Activated CD4-positive, CD25-positive, alpha-beta regulatory T cell treated with anti-CD3 and anti-CD28 coated beads, Interleukin-2, amount 50 U/mL, for 16 hours (primary cell): Measurements from ENCODE around the gene TXNDC8.

Experiments
- DNase-seq: peaks from one replicate; pipeline ENCODE4 v3.0.0-alpha.2; 2020; ENCODE audit warnings: low read depth, low spot score

TXNDC8 gene

DNA sequence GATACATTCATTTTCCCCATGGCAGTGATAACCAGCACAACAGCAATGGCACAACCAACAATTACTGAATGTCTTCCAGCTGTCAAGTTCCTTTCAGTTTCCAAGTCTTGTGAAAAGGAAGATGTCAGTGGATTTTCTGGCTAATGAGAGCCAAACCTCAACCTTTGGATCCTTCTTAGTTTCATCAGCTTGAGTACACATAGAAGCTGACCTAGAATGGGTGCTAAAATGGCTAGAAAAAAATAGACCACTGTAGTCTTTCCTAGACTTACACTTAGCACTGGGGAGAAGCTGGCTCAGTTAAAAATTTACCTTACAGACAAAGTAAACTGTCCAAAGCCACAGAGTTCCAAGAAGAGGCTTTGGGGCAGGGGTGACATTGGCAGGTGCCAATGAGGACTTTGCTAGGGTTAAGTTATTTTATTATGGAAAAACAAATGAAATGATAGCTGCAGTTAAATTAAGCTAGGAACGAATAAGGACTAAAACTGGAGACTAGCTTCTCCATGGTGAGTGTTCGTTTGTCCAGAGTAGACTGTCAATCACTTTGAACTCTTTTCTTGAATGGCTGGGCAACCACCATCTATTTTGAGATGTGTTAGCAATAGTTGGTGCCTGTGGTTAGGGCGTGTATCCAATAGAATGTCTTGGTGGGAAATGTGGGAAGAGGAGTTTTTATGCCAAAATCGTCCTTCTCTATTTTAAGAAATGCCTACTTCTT is 55.5 kb downstream of the TXNDC8 start:
- DNase-seq, result no peak

DNA sequence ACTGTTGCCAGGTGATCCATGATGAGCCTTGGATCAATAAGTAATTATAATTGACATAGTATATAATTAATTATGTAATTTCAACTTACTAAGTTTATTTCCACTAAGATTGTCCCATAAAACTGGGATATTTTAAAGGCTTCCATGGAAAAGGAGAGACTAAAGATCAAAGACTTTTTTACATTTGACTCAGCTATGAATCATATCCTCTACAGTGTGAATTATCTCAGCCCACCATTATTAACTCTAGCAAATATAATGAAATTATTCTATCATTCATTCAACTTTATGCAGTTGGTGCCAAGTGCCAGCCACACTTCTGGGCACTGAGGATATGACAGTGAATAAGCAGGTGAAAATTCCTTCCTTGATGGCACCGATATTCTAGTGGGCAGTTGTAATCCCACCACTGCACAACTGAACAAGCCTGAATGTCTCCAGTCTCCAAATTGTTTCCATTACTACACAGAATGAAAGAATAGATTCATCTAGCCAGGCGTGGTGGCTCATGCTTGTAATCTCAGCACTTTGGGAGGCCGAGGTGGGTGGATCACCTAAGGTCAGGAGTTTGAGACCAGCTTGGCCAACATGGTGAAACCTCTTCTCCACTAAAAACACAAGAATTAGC is 59.5 kb downstream of the TXNDC8 start:
- DNase-seq, result no peak

DNA sequence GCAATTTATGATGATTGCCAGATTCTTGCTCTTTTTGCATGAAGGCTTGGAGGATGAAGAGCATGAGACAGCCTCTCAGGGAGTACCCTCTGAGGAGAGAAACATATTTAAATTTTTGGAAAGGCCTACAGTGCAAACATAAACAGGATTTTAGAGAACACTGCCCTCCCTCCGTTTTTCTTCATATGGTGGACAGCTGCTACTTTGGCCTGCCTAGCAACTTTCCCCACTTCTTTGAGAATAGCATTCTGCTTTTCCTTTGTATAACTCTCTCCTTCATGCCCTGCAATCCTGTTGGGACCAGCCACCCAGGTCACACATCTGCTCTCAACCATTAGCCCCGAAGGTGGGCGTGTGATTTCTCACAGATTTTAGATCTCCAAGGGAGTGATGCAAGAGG is 60.9 kb downstream of the TXNDC8 start:
- DNase-seq, result no peak

DNA sequence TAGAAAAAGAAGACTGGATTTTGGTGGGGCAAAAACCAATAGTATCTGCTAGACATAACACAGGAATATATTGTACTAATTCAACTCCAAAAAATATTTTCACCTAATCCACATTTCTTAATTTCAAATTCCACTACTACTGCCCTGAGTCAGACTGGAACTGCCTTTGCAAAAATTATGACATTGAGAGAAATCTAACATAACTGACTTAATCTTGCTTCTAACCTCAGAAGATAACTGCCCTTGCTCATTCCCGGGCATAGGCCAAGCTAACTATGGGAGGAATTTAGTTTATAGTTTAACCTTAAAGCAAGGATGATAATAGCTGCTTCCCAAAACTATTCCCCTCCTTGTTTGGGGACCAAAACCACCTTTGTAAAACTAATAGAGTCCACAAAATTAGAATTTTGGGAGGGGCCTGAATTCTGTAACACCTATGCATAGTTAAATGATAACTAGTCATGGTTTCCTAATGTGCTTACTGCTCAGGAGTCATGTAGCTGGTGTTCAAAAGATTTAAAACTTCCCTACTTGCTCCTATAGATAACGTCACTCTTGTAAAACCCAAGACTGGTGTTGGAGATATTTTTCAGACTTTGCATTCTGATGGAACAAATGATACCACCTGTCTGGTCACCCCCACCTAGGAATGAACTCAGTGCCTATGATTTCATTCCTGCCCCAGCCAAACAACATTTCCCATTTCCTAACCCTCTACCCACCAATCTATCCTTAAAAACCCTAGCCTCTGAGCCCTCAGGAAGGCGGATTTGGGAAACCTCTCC is 67.3 kb downstream of the TXNDC8 start:
- DNase-seq, result no peak

DNA sequence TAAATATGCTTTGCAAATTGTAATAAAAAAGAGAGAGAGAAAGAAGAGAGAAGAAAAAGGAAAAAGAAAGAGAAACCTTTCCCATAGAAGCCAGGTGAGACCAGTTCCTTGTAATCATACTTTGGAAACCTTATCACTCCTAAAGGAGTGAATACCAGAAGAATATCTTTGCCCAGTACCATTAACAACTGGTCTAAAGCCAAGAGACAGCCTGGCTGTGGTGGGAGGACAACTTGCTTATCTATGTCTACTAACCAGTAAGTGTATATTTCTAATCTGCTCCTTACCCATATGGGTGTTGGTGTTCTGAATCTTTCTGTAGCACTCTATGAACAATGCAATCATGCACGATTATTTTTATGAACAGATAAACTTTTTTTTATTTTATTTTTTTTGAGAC is 70.9 kb downstream of the TXNDC8 start:
- DNase-seq, result no peak

DNA sequence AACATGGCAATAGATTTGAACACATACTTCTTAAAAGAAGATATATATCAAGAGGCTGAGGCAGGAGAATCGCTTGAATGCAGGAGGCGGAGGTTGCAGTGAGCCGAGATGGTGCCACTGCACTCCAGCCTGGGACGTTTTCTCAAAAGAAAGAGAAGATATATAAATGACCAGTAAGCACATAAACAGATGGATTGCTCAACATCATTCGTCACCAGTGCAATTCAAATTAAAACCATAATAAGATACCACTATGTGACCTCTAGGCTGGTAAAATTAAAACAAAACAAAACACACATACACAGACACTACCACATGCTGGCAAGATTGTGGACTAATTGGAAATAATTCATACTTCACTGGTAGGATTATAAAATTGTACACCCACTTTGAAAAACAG is 76.0 kb downstream of the TXNDC8 start:
- no peak for DNase-seq

DNA sequence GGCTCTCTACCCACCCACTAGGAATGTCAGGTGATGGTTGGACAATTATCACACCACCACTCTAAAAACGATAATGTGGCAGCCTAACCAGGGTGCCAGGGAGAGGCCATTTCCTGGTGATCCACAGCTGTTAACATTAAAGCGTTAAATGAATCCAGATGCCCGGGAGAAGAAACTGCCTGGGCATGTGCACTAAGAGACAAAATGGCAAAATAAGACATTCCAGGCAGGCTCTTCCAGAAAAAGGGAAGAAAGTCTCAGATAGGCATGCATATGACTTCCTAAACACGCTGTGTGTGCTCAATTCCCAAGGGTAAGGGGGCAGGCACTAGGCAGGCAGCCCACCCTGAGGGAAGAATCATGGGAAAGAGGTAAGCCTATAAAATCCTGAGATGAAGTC is 76.8 kb downstream of the TXNDC8 start:
- DNase-seq, result no peak

DNA sequence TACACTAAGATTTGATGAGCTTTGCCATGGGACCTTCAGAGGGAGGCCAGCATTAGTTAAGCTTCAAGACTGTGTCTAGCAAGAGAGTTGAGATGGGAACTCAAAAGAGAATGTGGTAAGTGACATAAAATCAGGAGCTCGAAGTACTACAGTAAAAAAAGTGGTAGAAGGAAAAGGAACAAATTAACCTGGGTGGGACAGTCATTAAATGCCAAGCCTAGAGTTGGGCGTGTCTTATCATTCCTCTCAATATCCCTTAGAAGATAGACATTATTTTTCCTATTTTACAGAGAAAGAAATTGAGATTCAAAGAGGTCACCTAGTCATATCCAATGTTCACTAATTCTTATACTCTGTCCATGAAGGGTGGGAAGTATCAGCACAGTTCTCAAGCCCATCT is 78.1 kb downstream of the TXNDC8 start:
- DNase-seq, result no peak

DNA sequence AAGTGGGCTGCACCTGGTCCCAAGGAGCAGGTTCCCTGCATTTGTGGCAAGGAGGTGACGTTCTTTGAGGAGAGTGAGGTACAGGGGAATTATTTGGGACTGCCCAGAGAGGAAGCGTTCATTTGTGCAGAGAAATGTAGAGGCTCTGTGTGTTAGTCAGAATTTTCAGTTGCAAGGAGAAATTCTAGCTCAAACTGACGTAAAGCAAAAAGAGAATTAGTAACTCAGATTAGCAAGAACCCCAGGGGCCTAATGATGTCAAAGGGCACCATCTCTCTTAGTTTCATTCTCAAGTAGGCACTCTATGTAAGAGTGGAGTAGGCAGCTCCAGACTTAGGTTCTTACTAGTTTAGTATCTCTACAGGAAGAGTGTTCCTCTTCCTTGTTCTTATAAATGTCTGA is 79.0 kb downstream of the TXNDC8 start:
- DNase-seq, result no peak

DNA sequence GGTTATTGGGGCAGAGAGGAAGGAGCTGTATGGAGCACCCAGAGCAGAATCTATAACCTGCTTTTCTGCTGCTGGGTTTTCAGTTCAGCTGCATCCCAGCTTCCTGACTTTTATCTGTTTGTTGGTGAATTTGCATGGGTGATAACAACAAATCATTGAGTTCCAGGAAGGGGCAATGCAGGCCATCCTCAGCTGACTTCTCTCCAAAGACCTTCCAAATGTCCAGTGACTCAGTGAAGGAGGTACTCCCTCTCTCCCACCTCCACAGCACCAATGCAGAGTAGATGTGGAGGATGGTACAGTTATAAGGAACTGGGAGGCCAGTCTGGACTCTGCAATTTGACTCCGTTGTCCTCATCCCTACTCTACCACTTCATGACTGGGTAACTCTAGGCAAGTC is 79.7 kb downstream of the TXNDC8 start:
- DNase-seq, result no peak

DNA sequence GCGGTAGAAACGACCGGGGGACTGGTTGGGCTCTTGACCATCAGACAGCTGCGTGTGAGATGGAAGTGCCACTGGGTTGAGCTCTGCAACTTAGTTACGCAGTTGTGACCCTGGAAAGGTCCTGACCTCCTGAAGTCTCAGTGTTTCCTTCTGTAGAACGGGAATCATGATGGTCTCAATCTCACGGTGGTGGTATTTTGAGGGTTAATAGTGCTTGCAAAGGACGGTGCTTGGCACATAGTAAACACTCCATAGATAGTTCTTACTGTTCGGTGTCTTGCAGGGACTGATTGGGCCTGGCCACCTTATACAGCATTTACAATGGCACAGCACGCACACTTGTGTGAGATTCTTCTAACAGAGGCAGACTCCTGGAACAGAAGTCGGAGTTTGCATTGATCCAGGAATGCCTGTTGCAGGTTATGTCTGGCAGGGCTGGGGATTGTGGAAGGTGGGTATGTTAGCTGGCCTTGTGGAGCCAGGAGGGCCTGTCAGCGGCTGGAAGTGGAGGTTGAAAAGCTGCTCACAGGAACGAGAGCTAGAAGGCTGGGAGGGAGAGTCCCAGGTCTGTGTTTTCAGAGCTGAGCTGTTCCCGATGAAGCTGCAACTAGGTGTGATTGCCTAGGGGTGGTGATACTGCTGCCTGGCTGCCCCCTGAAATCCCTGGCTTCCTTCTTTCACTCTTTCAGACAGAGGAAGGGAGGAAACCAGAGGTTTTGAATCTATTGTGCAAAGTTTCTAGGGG is 80.4 kb downstream of the TXNDC8 start:
- no peak for DNase-seq

DNA sequence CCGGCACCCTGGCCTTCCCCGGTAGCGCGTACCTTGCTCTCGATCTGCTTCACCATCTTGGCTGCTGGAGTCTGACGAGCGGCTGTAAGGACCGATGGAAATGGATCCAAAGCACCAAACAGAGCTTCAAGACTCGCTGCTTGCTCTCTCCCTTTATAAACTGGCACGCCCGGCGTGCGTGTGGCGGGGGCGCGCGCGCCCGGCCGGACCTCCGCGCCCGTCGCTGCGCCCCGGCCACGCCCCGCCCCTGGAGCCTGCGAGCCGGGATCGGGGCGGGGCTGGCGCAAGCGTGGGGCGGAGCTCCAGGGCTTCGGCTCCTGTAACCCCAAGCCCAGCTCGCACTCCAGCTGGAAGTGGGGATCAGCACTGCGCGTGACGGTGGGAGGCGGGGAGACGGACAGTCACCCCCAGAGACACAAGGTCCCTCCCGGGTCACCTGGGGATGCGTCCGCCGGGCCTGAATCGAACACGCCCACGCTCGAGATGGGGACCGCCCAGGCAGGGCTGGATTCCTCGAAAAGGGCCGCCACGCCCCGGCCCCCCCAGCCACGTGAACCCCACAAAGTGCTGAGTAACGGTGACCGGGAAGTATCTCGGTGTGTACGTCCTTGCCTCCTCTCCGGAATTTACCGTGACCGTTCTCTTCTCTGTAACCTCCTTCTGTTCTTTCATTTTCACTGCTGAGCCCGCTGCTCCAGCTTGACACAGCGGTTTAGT is 81.1 kb downstream of the TXNDC8 start, which contains the start of gene TXN:
Gene TXN, minus strand, starts transcription at position 128 of the 717 bp plus-strand sequence. Its CDS starts 72 bp downstream, at position 56.
- DNase-seq, result peak; percentile 72

DNA sequence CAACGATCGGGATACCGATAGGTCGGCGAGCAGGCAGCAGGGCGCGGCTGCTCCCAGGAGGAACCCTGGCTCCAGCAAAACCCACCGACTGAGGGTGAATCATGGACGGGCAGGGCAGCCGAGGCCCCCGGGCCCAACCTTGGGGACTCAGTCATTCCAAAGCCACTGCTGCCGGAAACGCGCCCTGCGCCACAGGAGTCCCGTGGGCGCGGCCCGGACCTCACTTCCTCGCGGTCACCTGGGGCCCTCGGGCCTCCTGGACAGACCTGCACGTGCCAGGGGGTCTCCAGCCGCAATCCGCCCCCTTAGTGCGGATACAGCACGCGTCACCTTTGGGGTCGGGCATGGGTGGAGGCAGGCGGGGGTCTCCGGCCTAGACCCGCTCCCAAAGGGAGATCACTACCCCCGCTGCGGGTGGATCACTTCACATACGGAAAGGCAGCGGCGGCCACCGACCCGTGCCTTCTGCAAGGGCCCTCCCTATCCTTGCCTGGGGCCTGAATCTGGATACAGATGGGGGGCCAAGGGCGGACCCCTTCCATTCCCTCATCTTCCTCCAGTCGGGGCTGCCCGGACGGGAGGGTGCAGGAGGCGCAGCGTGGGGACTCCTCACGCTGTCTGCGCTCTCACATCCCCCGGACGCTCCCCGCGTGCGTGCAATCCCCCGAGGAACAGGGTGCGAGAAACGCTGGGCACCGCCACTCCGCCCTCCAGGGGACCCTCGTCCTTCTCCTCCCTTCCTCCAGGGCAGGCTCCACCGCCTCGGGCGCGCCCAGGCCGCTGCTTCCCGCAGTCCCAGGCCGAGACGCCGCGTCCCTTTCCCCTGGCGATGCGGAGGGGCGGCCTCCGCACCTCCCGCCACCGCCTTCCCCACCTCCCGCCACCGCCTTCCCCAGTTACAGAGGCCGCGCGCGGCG is 81.9 kb downstream of the TXNDC8 start:
- DNase-seq, result peak; percentile 7

DNA sequence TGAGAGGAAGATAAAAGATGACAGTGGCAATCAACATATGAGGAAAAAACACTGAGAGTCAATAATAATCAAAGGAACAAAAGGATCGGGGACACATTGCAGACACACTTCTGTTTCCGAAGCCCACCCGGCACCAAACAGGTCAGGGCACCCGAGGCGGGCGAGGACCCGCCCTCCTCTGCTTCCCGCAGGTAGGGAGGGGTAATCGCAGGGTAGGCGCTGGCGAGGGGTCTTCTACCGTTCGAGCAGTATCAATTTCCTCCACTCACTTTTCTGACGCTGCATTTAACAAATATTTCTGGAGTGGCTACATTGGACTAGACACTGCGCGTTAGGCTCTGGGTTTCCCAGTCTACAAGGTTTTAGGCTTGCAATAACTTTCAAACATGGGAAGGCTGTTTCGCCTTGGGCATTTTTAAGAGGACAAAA is 82.6 kb downstream of the TXNDC8 start:
- DNase-seq, result no peak

DNA sequence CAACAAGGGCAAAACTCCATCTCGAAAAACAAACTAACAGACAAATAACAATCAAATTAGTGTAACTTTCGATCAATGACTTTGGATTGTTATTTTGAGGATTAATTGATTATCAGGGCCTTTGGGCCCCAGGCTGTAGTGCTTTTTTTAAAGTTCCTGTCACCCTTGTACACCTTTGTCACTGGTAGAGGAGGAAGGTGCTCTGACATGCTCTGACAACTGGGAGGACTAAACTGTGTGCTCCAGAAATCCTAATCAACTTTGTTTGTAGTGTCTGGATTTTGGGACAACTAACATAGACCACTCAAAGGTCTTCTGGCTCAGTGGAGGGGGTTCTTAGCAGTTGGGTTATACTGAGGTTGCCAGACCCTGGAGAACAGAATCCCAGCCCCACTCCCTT is 83.2 kb downstream of the TXNDC8 start:
- no peak for DNase-seq
